ENCODE data around the gene EMILIN3.

The EMILIN3 gene

GRCh38 chr20:41393705-41394066 is 27.1 kb upstream of the EMILIN3 start:
- no peaks in the 10 kb centered on the region for H3K27me3 ChIP-seq
- DNase-seq: no peak
- TF ChIP-seq CTCF (IDR thresholded peaks at IDR 0.05; ENCODE audit: low read depth, low read length): no peak
- peaks cover 22% of the 10 kb centered on the region for H3K4me1 ChIP-seq
- H3K4me3 ChIP-seq (ENCODE audit: low read depth, low read length): no peak overlapping the region
- H3K36me3 ChIP-seq: no peaks in the 10 kb centered on the region
- peaks cover 2% of the 10 kb centered on the region; the same call in 1 of the 2 replicates for H3K9me3 ChIP-seq

- no peak for DNase-seq
- no peak for TF ChIP-seq CTCF (IDR thresholded peaks at IDR 0.05; ENCODE audit: low read depth, low read length)
- Histone ChIP-seq H3K36me3 (no peaks in the 10 kb centered on the region), H3K4me1 (peaks cover 22% of the 10 kb centered on the region), H3K27me3 (no peaks in the 10 kb centered on the region), H3K4me3 (ENCODE audit: low read depth, low read length) (no peak overlapping the region), H3K9me3 (peaks cover 2% of the 10 kb centered on the region; the same call in 1 of the 2 replicates)
These were observed 26.5 kb upstream of the EMILIN3 start for GRCh38 chr20:41392871-41393704.

GRCh38 chr20:41392295-41392694 is 25.7 kb upstream of the EMILIN3 start:
- DNase-seq: no peak
- H3K4me1 ChIP-seq: peaks cover 27% of the 10 kb centered on the region
- TF ChIP-seq CTCF (IDR thresholded peaks at IDR 0.05; ENCODE audit: low read depth, low read length): no peak
- H3K36me3 ChIP-seq: no peaks in the 10 kb centered on the region
- H3K9me3 ChIP-seq: peaks cover 2% of the 10 kb centered on the region; the same call in 1 of the 2 replicates
- H3K4me3 ChIP-seq (ENCODE audit: low read depth, low read length): no peak overlapping the region
- no peaks in the 10 kb centered on the region for H3K27me3 ChIP-seq

GRCh38 chr20:41391587-41392001 is 25.0 kb upstream of the EMILIN3 start:
- no peak for TF ChIP-seq CTCF (IDR thresholded peaks at IDR 0.05; ENCODE audit: low read depth, low read length)
- DNase-seq: no peak
- Histone ChIP-seq H3K36me3 (no peaks in the 10 kb centered on the region), H3K4me1 (peaks cover 27% of the 10 kb centered on the region), H3K9me3 (peaks cover 2% of the 10 kb centered on the region; the same call in 1 of the 2 replicates), H3K4me3 (ENCODE audit: low read depth, low read length) (no peak overlapping the region), H3K27me3 (no peaks in the 10 kb centered on the region)

- Histone ChIP-seq H3K27me3 (no peaks in the 10 kb centered on the region), H3K4me3 (ENCODE audit: low read depth, low read length) (no peak overlapping the region), H3K4me1 (peaks cover 22% of the 10 kb centered on the region), H3K9me3 (peaks cover 2% of the 10 kb centered on the region; the same call in 1 of the 2 replicates), H3K36me3 (no peaks in the 10 kb centered on the region)
- DNase-seq: no peak
- TF ChIP-seq CTCF (IDR thresholded peaks at IDR 0.05; ENCODE audit: low read depth, low read length): no peak
These were observed 24.3 kb upstream of the EMILIN3 start for GRCh38 chr20:41390889-41391288.

- no peak overlapping the region for H3K4me3 ChIP-seq (ENCODE audit: low read depth, low read length)
- H3K36me3 ChIP-seq: no peaks in the 10 kb centered on the region
- H3K9me3 ChIP-seq: peaks cover 2% of the 10 kb centered on the region; the same call in 1 of the 2 replicates
- no peaks in the 10 kb centered on the region for H3K27me3 ChIP-seq
- DNase-seq: peak; percentile 43
- peak; percentile 40 for TF ChIP-seq CTCF (IDR thresholded peaks at IDR 0.05; ENCODE audit: low read depth, low read length)
- peaks cover 4% of the 10 kb centered on the region for H3K4me1 ChIP-seq
These were observed 20.8 kb upstream of the EMILIN3 start for GRCh38 chr20:41387444-41387851.

All from BE2C (cell line).